SK-N-SH (cell line): ENCODE data around the gene SETD5.

Source experiments
- CHD2 ChIP-seq: fragments of 150-350 bp; IDR thresholded peaks from 2 replicates; pipeline ENCODE4 v1.6.1; 2018; ENCODE audit warnings: low read length; ENCODE audit not compliant: partially characterized antibody
- CTCF ChIP-seq: fragments of 200-600 bp; sonication (generic); IDR thresholded peaks from 2 replicates; pipeline ENCODE4 v1.6.1; 2017; ENCODE audit warnings: antibody characterized with exemption, mild to moderate bottlenecking, moderate library complexity
- EP300 ChIP-seq, 2 experiments: IDR thresholded peaks; 2 replicates each; pipeline versions ENCODE4 v1.4.0 to v1.6.1; 2012; ENCODE audit warnings: borderline replicate concordance in 1 of 2, low read depth in 1 of 2, low read length in 1 of 2
- EZH2phosphoT487 ChIP-seq: fragments of 200-600 bp; sonication (generic); IDR thresholded peaks from 2 replicates; pipeline ENCODE4 v1.6.1; 2017; ENCODE audit warnings: low read depth, mixed run types, mild to moderate bottlenecking, antibody characterized with exemption, moderate library complexity, borderline replicate concordance
- FOXJ3 ChIP-seq: sonication (generic); formaldehyde crosslinking; IDR thresholded peaks from 2 replicates; pipeline ENCODE4 v1.5.1; 2020; ENCODE audit warnings: mild to moderate bottlenecking, missing genetic modification reagents
- FOXM1 ChIP-seq: IDR thresholded peaks from 2 replicates; pipeline ENCODE4 v1.4.0; 2012; ENCODE audit warnings: low read depth, mild to moderate bottlenecking
- POLR2AphosphoS5 ChIP-seq: IDR thresholded peaks from 2 replicates; pipeline ENCODE4 v1.6.1; 2012; ENCODE audit warnings: low read depth, low read length
- RAD21 ChIP-seq: IDR thresholded peaks from 2 replicates; pipeline ENCODE4 v1.6.1; 2012; ENCODE audit warnings: mild to moderate bottlenecking, low read length
- RCOR1 ChIP-seq: fragments of 150-350 bp; IDR thresholded peaks from 2 replicates; pipeline ENCODE4 v1.6.1; 2017; ENCODE audit warnings: antibody characterized with exemption, low read length
- TEAD4 ChIP-seq: IDR thresholded peaks from 2 replicates; pipeline ENCODE4 v1.4.0; 2012; ENCODE audit warnings: mild to moderate bottlenecking, borderline replicate concordance; ENCODE audit not compliant: insufficient read depth
- ZBTB33 ChIP-seq: IDR thresholded peaks from 2 replicates; pipeline ENCODE4 v1.4.0; 2012; ENCODE audit warnings: low read depth, borderline replicate concordance

- TF ChIP-seq CTCF (no peak), CHD2 (no peak), EP300 (IDR thresholded peaks at IDR 0.05; ENCODE audit: borderline replicate concordance in 1 of 2, low read depth in 1 of 2, low read length in 1 of 2) (no peak), TEAD4 (no peak), FOXM1 (no peak), RCOR1 (no peak), FOXJ3 (no peak), POLR2AphosphoS5 (no peak), EZH2phosphoT487 (no peak), ZBTB33 (no peak), RAD21 (no peak)
Observed at GRCh38 chr3:9467451-9467850, 70.0 kb downstream of the SETD5 start.
